Neutrophil (primary cell): ENCODE results near the gene SMIM23.

Experiments
- H3K27ac ChIP-seq: fragments of 200-600 bp; sonication (generic); 2 replicates; pipeline ENCODE4 v1.5.1; 2016; ENCODE audit warnings: mild to moderate bottlenecking, moderate library complexity
- H3K27me3 ChIP-seq: fragments of 200-600 bp; sonication (generic); 2 replicates; pipeline ENCODE4 v1.6.0; 2016; ENCODE audit warnings: mild to moderate bottlenecking
- H3K36me3 ChIP-seq: fragments of 200-600 bp; sonication (generic); 2 replicates; pipeline ENCODE4 v1.5.1; 2017
- H3K4me1 ChIP-seq, 2 experiments: fragments of 200-600 bp in 1 of 2; sonication (generic) in 1 of 2; 1 replicate in 1 of 2; 2 replicates in 1 of 2; pipeline versions ENCODE4 v1.5.1 to v1.6.1; 2013 to 2016; ENCODE audit warnings: low read depth in 1 of 2, low read length in 1 of 2, mild to moderate bottlenecking in 1 of 2, moderate library complexity in 1 of 2; ENCODE audit not compliant: control insufficient read depth in 1 of 2, insufficient read depth in 1 of 2
- H3K4me3 ChIP-seq, 2 experiments: fragments of 200-600 bp in 1 of 2; sonication (generic) in 1 of 2; 1 replicate in 1 of 2; 2 replicates in 1 of 2; pipeline ENCODE4 v1.5.1; 2013 to 2016; ENCODE audit warnings: low read depth in 1 of 2, low read length in 1 of 2, mild to moderate bottlenecking in 1 of 2, moderate library complexity in 1 of 2
- H3K9me3 ChIP-seq: fragments of 200-600 bp; sonication (generic); 2 replicates; pipeline ENCODE4 v1.5.1; 2016
- CTCF ChIP-seq: fragments of 200-600 bp; sonication (generic); IDR thresholded peaks from 2 replicates; pipeline ENCODE4 v1.5.1; 2016; ENCODE audit warnings: antibody characterized with exemption

SMIM23 gene

GRCh38 chr5:171749365-171749764 is 36.3 kb upstream of the SMIM23 start:
- Histone ChIP-seq H3K4me3 (no peak overlapping the region), H3K27me3 (no peaks in the 10 kb centered on the region), H3K4me1 (no peaks in the 10 kb centered on the region), H3K36me3 (no peaks in the 10 kb centered on the region), H3K27ac (no peak overlapping the region), H3K9me3 (no peaks in the 10 kb centered on the region)
- no peak for TF ChIP-seq CTCF

GRCh38 chr5:171750311-171750788 is 35.3 kb upstream of the SMIM23 start:
- no peaks in the 10 kb centered on the region for H3K36me3 ChIP-seq

GRCh38 chr5:171755354-171755821 is 30.2 kb upstream of the SMIM23 start:
- Histone ChIP-seq H3K4me1 (peaks cover 6 to 11% of the 10 kb centered on the region in 2 experiments), H3K27ac (no peak overlapping the region), H3K4me3 (no peak overlapping the region), H3K27me3 (no peaks in the 10 kb centered on the region), H3K36me3 (no peaks in the 10 kb centered on the region), H3K9me3 (no peaks in the 10 kb centered on the region)
- TF ChIP-seq CTCF = no peak

More at GRCh38 chr5:171750311-171750788, 35.3 kb upstream of the SMIM23 start:
- Histone ChIP-seq H3K27ac (no peak overlapping the region), H3K27me3 (no peaks in the 10 kb centered on the region), H3K9me3 (no peaks in the 10 kb centered on the region), H3K4me1 (no peaks in the 10 kb centered on the region), H3K4me3 (no peak overlapping the region)
- no peak for TF ChIP-seq CTCF

GRCh38 chr5:171757853-171758535 is 27.6 kb upstream of the SMIM23 start:
- no peak for TF ChIP-seq CTCF
- Histone ChIP-seq H3K27ac (no peak overlapping the region), H3K36me3 (no peaks in the 10 kb centered on the region), H3K9me3 (no peaks in the 10 kb centered on the region), H3K4me1 (peaks cover 6 to 11% of the 10 kb centered on the region in 2 experiments), H3K4me3 (no peak overlapping the region), H3K27me3 (no peaks in the 10 kb centered on the region)

- Histone ChIP-seq H3K27me3 (no peaks in the 10 kb centered on the region), H3K4me3 (no peak overlapping the region), H3K27ac (no peak overlapping the region), H3K9me3 (no peaks in the 10 kb centered on the region), H3K4me1 (peaks cover 6 to 11% of the 10 kb centered on the region in 2 experiments), H3K36me3 (no peaks in the 10 kb centered on the region)
- TF ChIP-seq CTCF = no peak
Measured at GRCh38 chr5:171759777-171760176, 25.8 kb upstream of the SMIM23 start.
